Naive B cell (primary cell): ENCODE data around the gene GRHPR. TPM values are rescaled to one million over a fixed set of nuclear protein-coding genes. Genes with fewer than 3 reads are reported as not detected.

Experiments used
- ATAC-seq, 2 donors: fragments of 150-1000 bp; cut with Tn5 transposase; 2 replicates each; pipeline ENCODE4 v1.10.0; 2021; ENCODE audit warnings: low read depth in 2 of 2, mild to moderate bottlenecking in 2 of 2, moderate library complexity in 2 of 2
- DNase-seq: peaks from one replicate; pipeline ENCODE4 v3.0.0; 2022
- H3K27ac Mint-ChIP-seq, 6 donors: one replicate each; pipeline ENCODE4 v1.8.0; 2020 to 2022; ENCODE audit warnings: mild to moderate bottlenecking in 6 of 6, mixed read lengths in 6 of 6, moderate library complexity in 5 of 6, inconsistent platforms in 2 of 6
- H3K27me3 Mint-ChIP-seq, 3 donors: one replicate each; pipeline ENCODE4 v1.8.0; 2021 to 2022; ENCODE audit warnings: mixed read lengths in 3 of 3, mild to moderate bottlenecking in 1 of 3
- H3K36me3 Mint-ChIP-seq, 2 donors: one replicate each; pipeline ENCODE4 v1.8.0; 2020 to 2022; ENCODE audit warnings: mixed read lengths in 2 of 2, inconsistent platforms in 1 of 2, mild to moderate bottlenecking in 1 of 2
- H3K4me1 Mint-ChIP-seq, 3 donors: one replicate each; pipeline ENCODE4 v1.8.0; 2020 to 2022; ENCODE audit warnings: mixed read lengths in 3 of 3, inconsistent platforms in 1 of 3, mild to moderate bottlenecking in 1 of 3, moderate library complexity in 1 of 3
- H3K4me3 Mint-ChIP-seq, 8 donors: one replicate each; pipeline ENCODE4 v1.8.0; 2020 to 2022; ENCODE audit warnings: mild to moderate bottlenecking in 8 of 8, mixed read lengths in 8 of 8, moderate library complexity in 8 of 8, inconsistent platforms in 2 of 8
- H3K9me3 Mint-ChIP-seq, 7 donors: one replicate each; pipeline ENCODE4 v1.8.0; 2020 to 2022; ENCODE audit warnings: mixed read lengths in 7 of 7, mild to moderate bottlenecking in 5 of 7, inconsistent platforms in 2 of 7, moderate library complexity in 1 of 7
- polyA plus RNA-seq, 6 donors: library from polyadenylated mRNA; unstranded; fragments of 300-500 nt; fragmentation: Illumina TruSeq; gene quantifications; one replicate each; pipeline ENCODE4 v1.2.3, GENCODE V29; 2021; ENCODE audit warnings: low read depth in 6 of 6

The GRHPR gene
- polyA plus RNA-seq, 6 donors from 2014 or later, result 90.5 to 185 (median 126) TPM

DNA sequence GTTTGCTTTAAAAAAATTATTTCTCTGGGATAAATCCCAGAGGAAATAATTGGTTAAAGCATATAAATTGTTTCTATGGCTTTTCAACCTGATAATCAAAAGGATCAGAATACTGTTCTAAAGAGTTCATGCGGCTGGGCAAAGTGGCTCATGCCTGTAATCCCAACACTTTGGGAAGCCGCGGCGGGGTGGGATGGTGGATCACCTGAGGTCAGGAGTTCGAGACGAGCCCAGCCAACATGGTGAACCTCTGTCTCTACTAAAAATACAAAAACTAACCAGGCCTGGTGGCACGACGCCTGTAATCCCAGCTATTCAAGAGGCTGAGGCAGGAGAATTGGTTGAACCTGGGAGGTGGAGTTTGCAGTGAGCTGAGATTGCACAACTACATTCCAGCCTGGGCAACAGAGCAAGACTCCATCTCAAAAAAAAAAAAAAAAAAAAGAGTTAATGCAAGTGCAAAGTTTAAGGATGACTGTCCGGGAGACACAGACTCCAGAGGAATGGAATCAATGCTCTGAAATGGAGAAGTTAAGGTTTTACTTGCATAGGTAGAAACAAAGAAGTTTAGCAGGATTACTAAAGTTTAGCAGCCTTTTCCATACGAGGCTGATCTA lies 16.6 kb upstream of the GRHPR start:
- H3K27ac Mint-ChIP-seq, result peak overlapping the region; percentile 5 to 97 (median 76)
- DNase-seq (no peak), ATAC-seq (no peak)

DNA sequence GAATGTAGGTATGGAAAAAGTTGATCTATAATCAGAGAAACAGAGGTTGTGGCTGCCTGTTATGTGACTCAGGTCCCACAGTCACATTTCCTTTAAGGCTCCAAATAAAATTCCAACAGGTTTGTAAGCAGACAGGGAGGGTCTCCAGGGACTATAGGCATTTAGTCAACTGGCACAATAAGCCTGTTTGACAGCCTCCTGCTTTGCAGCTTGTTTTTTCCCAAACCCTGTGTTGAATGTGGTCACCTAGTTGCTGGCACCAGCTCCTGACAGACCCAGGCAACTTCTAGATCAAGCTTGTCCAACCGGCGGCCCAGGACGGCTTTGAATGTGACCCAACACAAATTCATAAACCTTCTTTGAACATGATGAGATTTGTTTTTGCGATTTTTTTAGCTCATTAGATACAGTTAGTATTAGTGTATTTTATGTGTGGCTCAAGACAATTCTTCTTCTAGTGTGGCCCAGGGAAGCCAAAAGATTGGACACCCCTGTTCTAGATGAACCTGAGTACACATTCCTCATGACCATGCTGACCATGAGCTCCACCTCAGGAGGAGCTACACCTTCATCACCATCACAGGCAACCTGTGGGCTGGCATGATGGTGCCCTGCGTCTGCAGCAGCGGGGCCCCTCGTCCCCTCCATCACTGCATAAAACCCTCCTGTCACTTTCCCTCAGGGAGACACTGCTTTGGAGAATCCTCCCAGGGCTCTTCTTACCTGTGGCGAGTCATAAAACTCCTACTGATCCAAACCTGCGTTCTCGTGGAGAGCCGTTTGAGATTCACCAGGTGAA lies 15.7 kb upstream of the GRHPR start:
- Mint-ChIP-seq H3K4me1 (peaks cover 63 to 97% (median 87%) of the 10 kb centered on the region in 3 donors), H3K27ac (peak overlapping the region; percentile 41 to 97 (median 81)), H3K9me3 (peaks cover 0 to 2% (median 0%) of the 10 kb centered on the region in 7 donors), H3K27me3 (no peaks in the 10 kb centered on the region), H3K36me3 (no peaks in the 10 kb centered on the region), H3K4me3 (peak overlapping the region in 2 of 8 donors; percentile 1 to 65)
- no peak for DNase-seq
- no peak for ATAC-seq

More for the DNA sequence above, 16.6 kb upstream of the GRHPR start:
- Mint-ChIP-seq H3K9me3 (peaks cover 0 to 2% (median 0%) of the 10 kb centered on the region in 7 donors), H3K27me3 (no peaks in the 10 kb centered on the region), H3K4me3 (peak overlapping the region in 1 of 8 donors; percentile 7), H3K36me3 (no peaks in the 10 kb centered on the region), H3K4me1 (peaks cover 54 to 92% (median 78%) of the 10 kb centered on the region in 3 donors)

DNA sequence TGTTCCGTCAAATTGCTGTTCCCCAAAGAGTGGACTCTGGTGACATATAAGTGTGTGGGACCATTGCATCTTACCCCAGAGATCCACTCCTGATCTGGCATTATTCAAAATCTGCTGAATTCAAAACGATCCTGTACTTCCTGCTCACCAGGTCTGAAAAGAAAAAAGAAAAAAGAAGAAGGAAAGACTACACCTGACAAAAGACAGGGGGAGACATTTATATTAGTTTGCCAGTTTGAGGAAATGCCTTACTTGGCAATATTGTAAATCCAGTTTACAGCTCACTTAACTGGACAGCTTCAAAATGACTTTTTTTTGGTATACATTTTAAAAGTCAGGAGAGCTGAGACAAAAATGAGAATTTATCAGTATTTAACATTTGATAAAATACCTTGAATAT lies 15.0 kb upstream of the GRHPR start:
- peaks cover 0 to 2% (median 0%) of the 10 kb centered on the region in 7 donors for H3K9me3 Mint-ChIP-seq
- H3K27ac Mint-ChIP-seq, result peak overlapping the region in 5 of 6 donors; percentile 11 to 97 (median 85)
- no peak for ATAC-seq
- no peaks in the 10 kb centered on the region for H3K27me3 Mint-ChIP-seq
- DNase-seq, result no peak
- peak overlapping the region in 6 of 8 donors; percentile 1 to 43 (median 10) for H3K4me3 Mint-ChIP-seq
- H3K4me1 Mint-ChIP-seq, result peaks cover 67 to 98% (median 91%) of the 10 kb centered on the region in 3 donors
- no peaks in the 10 kb centered on the region for H3K36me3 Mint-ChIP-seq

DNA sequence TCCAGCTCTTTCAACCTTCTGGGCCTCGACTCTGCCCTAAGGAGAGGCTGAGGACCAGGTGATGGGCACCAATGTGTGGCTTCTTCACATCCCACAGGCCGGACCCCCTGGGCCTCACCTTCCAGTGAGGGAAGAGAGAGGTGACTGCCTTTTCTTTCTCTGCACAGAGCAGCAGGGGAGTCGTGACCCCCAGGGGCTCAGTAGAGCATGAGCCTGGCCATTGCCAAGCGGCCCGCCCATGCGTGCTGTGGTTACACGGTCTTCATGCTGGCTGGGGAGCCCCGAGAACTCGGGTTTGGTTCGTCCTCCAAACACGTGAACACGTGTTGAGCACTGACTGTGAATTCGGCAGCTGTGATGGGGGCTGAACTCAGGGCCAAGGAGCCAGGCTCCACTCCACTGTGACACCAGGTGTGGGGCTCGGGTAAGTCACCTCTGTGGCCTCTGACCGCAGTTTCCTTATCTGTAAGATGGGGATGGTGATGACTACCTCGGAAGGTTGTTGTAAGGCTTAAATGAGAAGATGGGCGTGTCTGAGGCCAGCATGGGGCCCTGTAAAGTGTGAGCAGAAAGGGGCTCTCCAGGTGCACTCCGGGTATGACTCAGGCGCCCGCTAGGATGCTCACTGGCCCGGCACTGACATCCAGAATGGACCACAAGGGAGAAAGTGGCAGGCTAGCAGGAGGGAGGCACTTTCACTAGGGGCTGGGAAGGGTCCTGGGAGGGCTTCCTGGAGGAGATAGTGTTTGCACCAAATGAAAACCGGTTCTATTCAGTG lies 13.4 kb upstream of the GRHPR start:
- Mint-ChIP-seq H3K27ac (peak overlapping the region; percentile 93 to 100 (median 98)), H3K36me3 (no peaks in the 10 kb centered on the region), H3K4me1 (peaks cover 52 to 93% (median 83%) of the 10 kb centered on the region in 3 donors), H3K4me3 (peak overlapping the region; percentile 50 to 93 (median 78)), H3K9me3 (peaks cover 0 to 2% (median 0%) of the 10 kb centered on the region in 7 donors), H3K27me3 (no peaks in the 10 kb centered on the region)
- DNase-seq (peak; percentile 97), ATAC-seq (peak; percentile 87 to 89)

DNA sequence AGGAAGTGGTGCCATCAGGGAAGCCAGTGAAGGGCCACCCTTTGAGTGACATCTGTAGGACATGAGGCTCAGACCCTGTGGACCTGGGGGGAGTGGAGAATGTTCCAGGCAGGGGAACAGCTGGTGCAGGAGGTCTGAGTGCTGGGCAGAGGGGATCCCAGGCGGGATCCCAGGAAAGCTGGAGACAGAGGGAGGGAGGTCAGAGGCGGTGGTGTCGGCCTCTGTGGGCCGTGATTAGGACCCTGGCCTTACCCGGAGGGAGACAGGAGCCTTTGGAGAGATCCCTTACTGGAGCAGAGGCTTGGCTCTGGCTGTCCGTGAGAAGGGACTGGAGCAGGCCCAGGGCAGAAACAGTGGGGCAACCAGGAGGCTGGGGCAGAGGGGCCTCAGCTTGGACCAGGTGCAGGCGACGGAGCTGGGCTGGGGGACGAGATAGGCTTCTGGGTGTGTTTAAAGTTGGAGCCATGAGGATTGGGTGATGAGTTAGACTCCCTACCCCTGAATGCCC lies 12.1 kb upstream of the GRHPR start:
- DNase-seq (no peak), ATAC-seq (no peak)
- Mint-ChIP-seq H3K27ac (peak overlapping the region; percentile 74 to 100 (median 98)), H3K4me3 (peak overlapping the region in 7 of 8 donors; percentile 21 to 93 (median 66)), H3K4me1 (peaks cover 50 to 90% (median 79%) of the 10 kb centered on the region in 3 donors), H3K27me3 (no peaks in the 10 kb centered on the region), H3K9me3 (peaks cover 0 to 2% (median 0%) of the 10 kb centered on the region in 7 donors), H3K36me3 (peaks cover 0 to 6% of the 10 kb centered on the region in 2 donors)

DNA sequence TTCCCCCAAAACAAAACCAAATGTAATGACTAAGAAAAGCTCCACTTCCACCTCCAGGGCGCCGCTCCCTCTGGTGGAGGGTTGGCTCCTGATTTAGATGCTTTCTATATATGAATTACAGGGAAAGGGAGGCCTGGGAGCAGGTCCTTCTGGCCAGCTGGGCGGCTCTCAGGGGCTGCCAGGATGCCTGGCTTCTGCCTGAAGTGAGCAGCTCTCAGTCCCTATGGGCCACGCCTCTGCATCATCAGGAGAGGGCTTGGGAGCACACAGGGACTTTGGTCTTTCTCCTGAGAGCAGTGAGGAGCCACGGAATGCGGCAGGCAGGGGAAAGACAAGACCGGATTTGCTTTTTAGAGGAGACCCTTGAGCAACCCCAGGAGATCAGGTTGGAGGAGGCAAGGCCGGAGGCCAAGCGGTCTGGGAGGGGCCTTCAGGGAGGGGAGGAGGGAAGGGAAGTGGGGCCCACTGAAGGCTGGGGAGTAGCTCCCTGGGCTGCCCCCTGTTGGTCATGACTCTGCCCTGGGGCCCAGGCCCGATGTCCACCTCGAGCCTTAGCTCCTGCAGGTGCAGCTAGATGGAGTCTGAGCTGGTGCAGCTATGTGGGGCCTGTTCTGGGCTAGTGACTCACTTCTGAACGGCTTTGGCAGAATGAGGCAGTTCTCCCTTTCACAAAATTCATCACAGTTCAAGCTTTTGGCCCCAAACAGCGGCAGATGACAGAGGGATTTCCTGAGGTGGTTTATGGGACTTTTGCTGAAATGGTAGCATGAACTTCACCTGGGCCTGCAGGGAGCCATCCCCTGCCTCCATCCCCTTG lies 11.3 kb upstream of the GRHPR start:
- ATAC-seq, result no peak
- peak overlapping the region; percentile 61 to 100 (median 98) for H3K27ac Mint-ChIP-seq
- no peak for DNase-seq
- H3K4me3 Mint-ChIP-seq, result peak overlapping the region; percentile 19 to 82 (median 59)
- peaks cover 51 to 88% (median 79%) of the 10 kb centered on the region in 3 donors for H3K4me1 Mint-ChIP-seq
- no peaks in the 10 kb centered on the region for H3K27me3 Mint-ChIP-seq
- H3K36me3 Mint-ChIP-seq, result peaks cover 0 to 6% of the 10 kb centered on the region in 2 donors
- H3K9me3 Mint-ChIP-seq, result peaks cover 0 to 2% (median 0%) of the 10 kb centered on the region in 7 donors

DNA sequence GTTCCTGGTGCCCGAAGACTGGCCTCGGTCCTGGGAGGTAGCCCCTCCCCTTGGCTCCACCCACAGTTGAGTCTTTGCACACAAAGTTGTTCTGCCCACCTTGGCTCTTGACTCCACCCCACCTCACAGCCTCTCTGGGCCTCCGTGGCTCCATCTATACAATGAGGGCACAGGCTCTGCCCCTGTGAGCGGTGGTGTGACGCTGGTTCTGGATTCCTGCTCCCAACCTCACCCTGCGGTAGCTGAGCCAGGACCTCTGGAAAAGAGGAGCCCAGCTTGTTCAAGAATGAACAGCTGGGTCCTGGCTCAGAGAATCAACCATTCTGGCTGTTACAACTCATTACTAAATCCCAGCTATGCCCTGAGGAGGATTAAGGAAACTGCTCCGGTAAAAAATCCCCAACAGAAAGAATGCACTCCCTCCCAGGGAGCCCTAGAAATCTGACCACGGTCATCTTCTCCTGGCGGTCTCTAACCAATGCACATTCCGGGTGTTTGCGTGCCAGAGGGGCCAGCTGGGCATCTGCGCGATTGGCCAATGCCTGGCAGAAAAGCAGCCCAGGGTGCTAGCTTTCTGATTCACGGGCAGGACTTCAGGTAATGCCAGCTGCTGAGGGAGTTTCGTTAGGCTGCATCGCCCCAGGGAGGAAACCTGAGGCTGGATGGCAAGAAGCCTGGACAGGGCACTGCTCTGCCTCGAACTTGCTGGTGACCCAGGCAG lies 9.9 kb upstream of the GRHPR start:
- Mint-ChIP-seq H3K4me3 (peak overlapping the region in 1 of 8 donors; percentile 62), H3K4me1 (peaks cover 47 to 84% (median 65%) of the 10 kb centered on the region in 3 donors), H3K9me3 (no peaks in the 10 kb centered on the region), H3K27ac (peak overlapping the region in 5 of 6 donors; percentile 62 to 97 (median 93)), H3K36me3 (peaks cover 0 to 6% of the 10 kb centered on the region in 2 donors), H3K27me3 (no peaks in the 10 kb centered on the region)
- ATAC-seq, result no peak
- no peak for DNase-seq

DNA sequence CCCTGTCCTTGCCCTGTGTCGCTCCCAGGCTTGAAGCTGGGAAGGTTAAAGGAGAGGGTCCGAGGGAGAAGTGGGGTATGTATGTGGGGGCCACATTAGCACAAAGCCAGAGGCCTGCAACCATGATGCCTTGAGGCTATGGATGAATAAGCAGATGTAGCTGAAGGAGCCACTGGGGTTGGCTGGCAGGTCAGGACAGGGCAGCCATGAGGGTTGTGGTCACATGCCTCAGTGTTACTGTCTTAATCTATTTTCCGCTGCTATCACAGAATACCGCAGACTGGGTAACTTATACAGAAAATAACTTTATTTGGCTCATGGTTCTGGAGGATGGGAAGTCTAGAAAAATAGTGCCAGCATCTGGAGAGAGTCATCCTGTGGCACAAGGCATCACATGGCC lies 9.2 kb upstream of the GRHPR start:
- ATAC-seq, result no peak
- H3K4me3 Mint-ChIP-seq, result peak overlapping the region in 1 of 8 donors; percentile 59
- H3K36me3 Mint-ChIP-seq, result peaks cover 0 to 6% of the 10 kb centered on the region in 2 donors
- H3K27me3 Mint-ChIP-seq, result no peaks in the 10 kb centered on the region
- peaks cover 47 to 77% (median 59%) of the 10 kb centered on the region in 3 donors for H3K4me1 Mint-ChIP-seq
- no peak for DNase-seq
- no peaks in the 10 kb centered on the region for H3K9me3 Mint-ChIP-seq
- peak overlapping the region in 3 of 6 donors; percentile 37 to 97 (median 83) for H3K27ac Mint-ChIP-seq

DNA sequence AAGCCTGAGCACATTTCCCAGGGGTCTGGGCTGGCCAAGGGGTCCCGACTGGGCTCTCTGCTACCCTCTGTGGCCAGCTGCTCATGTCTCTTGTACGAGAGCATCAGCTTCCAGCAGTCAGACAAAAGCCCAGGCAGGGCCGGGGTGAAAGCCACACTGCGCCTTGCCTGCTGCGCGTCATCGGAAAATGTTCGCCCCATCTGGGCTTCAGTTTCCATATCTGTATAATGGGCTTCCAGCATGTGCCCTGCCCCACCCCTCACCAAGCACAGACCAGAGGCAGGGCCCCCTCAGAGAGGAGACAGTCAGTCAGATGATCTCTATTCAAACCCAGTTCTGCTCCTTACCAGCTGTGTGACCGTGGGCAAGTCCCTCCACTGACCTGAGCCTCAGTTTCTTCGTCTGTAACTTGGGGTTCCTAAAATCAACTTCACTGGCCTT lies 8.0 kb upstream of the GRHPR start:
- Mint-ChIP-seq H3K4me1 (peaks cover 42 to 67% (median 47%) of the 10 kb centered on the region in 3 donors), H3K27me3 (no peaks in the 10 kb centered on the region), H3K27ac (peak overlapping the region in 3 of 6 donors; percentile 92 to 99 (median 95)), H3K4me3 (peak overlapping the region in 1 of 8 donors; percentile 11), H3K9me3 (no peaks in the 10 kb centered on the region), H3K36me3 (peaks cover 0 to 6% of the 10 kb centered on the region in 2 donors)
- DNase-seq (no peak), ATAC-seq (no peak)

DNA sequence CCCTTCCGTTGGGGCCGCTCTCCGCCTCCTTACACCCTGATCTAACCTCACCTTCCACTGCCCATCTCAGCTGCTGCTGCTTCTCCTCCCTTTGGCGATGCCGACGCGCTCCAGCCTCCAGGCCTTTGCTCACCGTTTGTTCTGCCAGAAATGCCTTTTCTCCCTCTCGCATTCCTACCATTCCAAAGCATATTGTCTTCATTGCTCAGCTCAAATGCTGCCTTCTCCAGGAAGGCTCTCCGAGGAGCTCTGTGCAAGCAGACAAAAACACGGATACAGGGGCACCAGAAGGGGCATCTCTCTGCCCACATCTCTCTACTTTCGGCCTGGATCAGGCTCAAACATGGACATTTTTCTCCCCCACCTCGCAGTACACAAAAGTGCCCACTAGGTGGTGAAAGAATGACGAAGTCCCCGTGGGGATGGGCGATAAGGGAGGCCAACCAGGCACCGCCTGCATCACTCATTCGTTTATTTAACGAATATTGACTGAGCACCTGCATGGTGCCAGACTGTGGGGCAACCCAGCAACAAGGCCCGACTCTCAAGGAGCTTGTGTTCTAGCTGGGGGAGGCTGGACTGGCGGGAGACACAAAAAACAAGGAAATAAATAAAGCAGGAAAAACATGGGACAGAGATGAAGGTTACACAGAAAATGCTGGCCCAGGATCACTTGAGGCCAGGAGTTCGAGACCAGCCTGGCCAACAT lies 7.3 kb upstream of the GRHPR start:
- Mint-ChIP-seq H3K4me1 (peaks cover 38 to 61% (median 40%) of the 10 kb centered on the region in 3 donors), H3K36me3 (peaks cover 0 to 6% of the 10 kb centered on the region in 2 donors), H3K27me3 (no peaks in the 10 kb centered on the region), H3K9me3 (no peaks in the 10 kb centered on the region), H3K27ac (peak overlapping the region; percentile 74 to 99 (median 94)), H3K4me3 (peak overlapping the region; percentile 12 to 85 (median 78))
- DNase-seq (peak; percentile 74), ATAC-seq (peak; percentile 79 to 84)

DNA sequence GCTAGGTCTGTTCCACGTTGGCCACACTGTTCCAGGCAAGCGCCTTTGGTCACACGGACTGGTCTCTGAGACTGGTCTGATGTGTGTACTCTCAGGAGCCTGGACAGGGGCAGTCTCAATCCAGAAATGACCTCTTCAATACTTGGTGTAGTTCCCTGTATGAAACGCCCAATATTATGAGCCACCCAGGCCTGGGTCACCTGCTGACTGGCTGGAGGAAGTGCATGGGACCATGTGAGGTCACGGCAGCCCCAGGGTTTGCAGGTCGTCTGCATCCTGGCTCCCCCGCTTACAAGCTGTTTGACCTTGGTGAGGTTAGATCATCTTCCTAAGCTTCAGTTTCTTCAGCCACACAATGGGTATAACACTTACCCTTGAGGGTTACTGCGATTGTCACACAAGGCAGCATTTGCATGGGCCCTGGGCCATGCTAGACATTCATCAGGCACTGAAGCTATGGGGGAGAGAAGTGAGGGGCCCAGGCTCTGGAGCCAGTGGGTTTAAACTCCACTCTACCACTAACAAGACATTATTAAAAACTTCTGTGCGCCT lies 5.2 kb upstream of the GRHPR start:
- ATAC-seq (no peak), DNase-seq (no peak)
- no peaks in the 10 kb centered on the region for H3K27me3 Mint-ChIP-seq
- H3K9me3 Mint-ChIP-seq, result no peaks in the 10 kb centered on the region
- no peak overlapping the region for H3K4me3 Mint-ChIP-seq
- H3K4me1 Mint-ChIP-seq, result peaks cover 23 to 46% (median 25%) of the 10 kb centered on the region in 3 donors
- H3K36me3 Mint-ChIP-seq, result peaks cover 0 to 6% of the 10 kb centered on the region in 2 donors
- H3K27ac Mint-ChIP-seq, result peak overlapping the region in 2 of 6 donors; percentile 34 to 75
